Erythroblast (primary cell): Measurements from ENCODE around the gene TNFSF13B.

ENCODE experiments used
- GATA1 ChIP-seq: IDR thresholded peaks from 2 replicates; pipeline ENCODE4 v1.6.1; 2011; ENCODE audit warnings: low read depth, mild to moderate bottlenecking, control low read depth, low read length, moderate library complexity
- POLR2A ChIP-seq: IDR thresholded peaks from 2 replicates; pipeline ENCODE4 v1.6.1; 2011; ENCODE audit warnings: mild to moderate bottlenecking, low read length

DNA sequence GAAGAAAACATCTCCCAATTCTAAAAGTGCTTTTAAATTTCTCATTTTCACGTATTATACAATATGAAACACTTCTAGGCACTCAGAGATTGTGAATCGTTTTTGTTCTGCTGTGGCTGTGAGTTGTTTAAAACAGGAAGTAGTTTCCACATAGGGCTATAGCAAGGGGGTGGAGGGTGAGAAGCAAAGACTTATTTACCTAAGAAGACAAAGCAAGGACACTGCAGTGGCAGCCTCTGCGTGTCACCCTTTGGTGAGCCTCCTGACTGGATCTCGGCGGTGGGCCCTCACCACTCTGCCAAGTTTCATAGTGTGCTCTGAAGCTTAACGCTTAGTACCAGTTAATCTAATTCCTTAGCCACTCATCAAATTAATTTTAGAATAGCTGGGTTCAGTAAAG is 56.8 kb downstream of the TNFSF13B start:
- TF ChIP-seq POLR2A (no peak), GATA1 (no peak)
